Ishikawa (cell line): Measurements from ENCODE around the gene CSF1.

Experiments used
- CEBPB ChIP-seq: IDR thresholded peaks from 2 replicates; pipeline ENCODE4 v1.6.1; 2012
- CREB1 ChIP-seq: IDR thresholded peaks from 2 replicates; pipeline ENCODE4 v1.6.1; 2012; ENCODE audit warnings: low read depth
- EGR1 ChIP-seq: IDR thresholded peaks from 2 replicates; pipeline ENCODE4 v1.6.1; 2012
- EP300 ChIP-seq: IDR thresholded peaks from 2 replicates; pipeline ENCODE4 v1.6.1; 2012; ENCODE audit warnings: borderline replicate concordance
- FOXM1 ChIP-seq: IDR thresholded peaks from 2 replicates; pipeline ENCODE4 v1.6.1; 2012; ENCODE audit warnings: low read depth, borderline replicate concordance
- NFIC ChIP-seq: IDR thresholded peaks from 2 replicates; pipeline ENCODE4 v1.6.1; 2012
- RAD21 ChIP-seq: IDR thresholded peaks from 2 replicates; pipeline ENCODE4 v1.6.1; 2012; ENCODE audit warnings: low read depth
- TAF1 ChIP-seq: IDR thresholded peaks from 2 replicates; pipeline ENCODE4 v1.6.1; 2012; ENCODE audit warnings: low read depth, mild to moderate bottlenecking
- TCF12 ChIP-seq: IDR thresholded peaks from 2 replicates; pipeline ENCODE4 v1.6.1; 2012; ENCODE audit warnings: low read depth
- TEAD4 ChIP-seq: IDR thresholded peaks from 2 replicates; pipeline ENCODE4 v1.6.1; 2012
- YY1 ChIP-seq: IDR thresholded peaks from 2 replicates; pipeline ENCODE4 v1.6.1; 2012; ENCODE audit warnings: low read depth
- ZBTB7A ChIP-seq: IDR thresholded peaks from 2 replicates; pipeline ENCODE4 v1.6.1; 2012; ENCODE audit warnings: low read depth
- TF ChIP-seq, protein P1 (sequence below): IDR thresholded peaks from 2 replicates; pipeline ENCODE4 v1.6.1; 2012
- TF ChIP-seq, protein P2 (sequence below): IDR thresholded peaks from 2 replicates; pipeline ENCODE4 v1.6.1; 2012
- TF ChIP-seq, protein P3 (sequence below): IDR thresholded peaks from 2 replicates; pipeline ENCODE4 v1.6.1; 2012; ENCODE audit warnings: low read depth, mild to moderate bottlenecking

The CSF1 gene

DNA sequence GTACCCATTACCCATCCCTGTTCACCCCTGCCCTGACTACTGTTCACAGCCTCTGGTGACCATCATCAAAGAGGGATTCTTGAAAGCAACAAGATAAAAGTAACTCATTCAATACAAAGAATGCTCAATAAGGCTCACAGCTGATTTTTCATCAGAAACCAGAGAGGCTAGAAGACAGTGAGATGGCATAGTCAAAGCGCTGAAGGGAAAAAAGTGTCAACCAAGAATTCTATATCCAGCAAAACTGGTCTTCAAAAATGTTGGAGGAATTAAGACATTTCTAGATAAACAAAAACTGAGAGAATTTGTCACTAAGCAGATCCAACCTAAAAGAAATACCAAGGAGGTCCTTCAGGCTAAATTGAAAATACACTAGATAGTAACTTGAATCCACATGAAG lies 27.1 kb downstream of the CSF1 start:
- TF ChIP-seq, protein P1, sequence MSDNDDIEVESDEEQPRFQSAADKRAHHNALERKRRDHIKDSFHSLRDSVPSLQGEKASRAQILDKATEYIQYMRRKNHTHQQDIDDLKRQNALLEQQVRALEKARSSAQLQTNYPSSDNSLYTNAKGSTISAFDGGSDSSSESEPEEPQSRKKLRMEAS: no peak
- no peak for TF ChIP-seq EGR1
- no peak for TF ChIP-seq CREB1
- TF ChIP-seq TCF12: no peak
- no peak for TF ChIP-seq CEBPB
- no peak for TF ChIP-seq TEAD4

DNA sequence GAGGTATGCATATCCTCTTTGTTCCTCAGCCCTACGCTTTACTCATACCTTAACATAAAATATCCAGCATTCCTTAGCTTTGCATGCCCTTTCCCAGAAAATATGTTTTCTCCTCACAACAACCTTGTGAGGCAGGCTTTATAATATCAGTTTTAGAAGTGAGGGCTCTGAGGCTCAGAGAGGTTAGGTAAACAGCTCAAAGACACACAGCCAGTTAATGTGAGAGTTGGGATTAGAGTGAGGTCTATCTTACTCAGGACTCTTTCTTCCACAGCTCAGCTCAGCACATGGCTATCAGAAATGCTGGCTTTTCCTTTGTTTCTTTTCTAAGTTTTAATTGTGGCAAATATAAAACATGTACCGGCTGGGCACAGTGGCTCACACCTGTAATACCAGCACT lies 27.9 kb downstream of the CSF1 start:
- no peak for TF ChIP-seq CEBPB
- no peak for TF ChIP-seq FOXM1
- TF ChIP-seq TEAD4: no peak
- no peak for TF ChIP-seq YY1
- TF ChIP-seq, protein P2, sequence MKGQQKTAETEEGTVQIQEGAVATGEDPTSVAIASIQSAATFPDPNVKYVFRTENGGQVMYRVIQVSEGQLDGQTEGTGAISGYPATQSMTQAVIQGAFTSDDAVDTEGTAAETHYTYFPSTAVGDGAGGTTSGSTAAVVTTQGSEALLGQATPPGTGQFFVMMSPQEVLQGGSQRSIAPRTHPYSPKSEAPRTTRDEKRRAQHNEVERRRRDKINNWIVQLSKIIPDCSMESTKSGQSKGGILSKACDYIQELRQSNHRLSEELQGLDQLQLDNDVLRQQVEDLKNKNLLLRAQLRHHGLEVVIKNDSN: no peak
- TF ChIP-seq, protein P1: no peak
- no peak for TF ChIP-seq EGR1
- TF ChIP-seq, protein P3, sequence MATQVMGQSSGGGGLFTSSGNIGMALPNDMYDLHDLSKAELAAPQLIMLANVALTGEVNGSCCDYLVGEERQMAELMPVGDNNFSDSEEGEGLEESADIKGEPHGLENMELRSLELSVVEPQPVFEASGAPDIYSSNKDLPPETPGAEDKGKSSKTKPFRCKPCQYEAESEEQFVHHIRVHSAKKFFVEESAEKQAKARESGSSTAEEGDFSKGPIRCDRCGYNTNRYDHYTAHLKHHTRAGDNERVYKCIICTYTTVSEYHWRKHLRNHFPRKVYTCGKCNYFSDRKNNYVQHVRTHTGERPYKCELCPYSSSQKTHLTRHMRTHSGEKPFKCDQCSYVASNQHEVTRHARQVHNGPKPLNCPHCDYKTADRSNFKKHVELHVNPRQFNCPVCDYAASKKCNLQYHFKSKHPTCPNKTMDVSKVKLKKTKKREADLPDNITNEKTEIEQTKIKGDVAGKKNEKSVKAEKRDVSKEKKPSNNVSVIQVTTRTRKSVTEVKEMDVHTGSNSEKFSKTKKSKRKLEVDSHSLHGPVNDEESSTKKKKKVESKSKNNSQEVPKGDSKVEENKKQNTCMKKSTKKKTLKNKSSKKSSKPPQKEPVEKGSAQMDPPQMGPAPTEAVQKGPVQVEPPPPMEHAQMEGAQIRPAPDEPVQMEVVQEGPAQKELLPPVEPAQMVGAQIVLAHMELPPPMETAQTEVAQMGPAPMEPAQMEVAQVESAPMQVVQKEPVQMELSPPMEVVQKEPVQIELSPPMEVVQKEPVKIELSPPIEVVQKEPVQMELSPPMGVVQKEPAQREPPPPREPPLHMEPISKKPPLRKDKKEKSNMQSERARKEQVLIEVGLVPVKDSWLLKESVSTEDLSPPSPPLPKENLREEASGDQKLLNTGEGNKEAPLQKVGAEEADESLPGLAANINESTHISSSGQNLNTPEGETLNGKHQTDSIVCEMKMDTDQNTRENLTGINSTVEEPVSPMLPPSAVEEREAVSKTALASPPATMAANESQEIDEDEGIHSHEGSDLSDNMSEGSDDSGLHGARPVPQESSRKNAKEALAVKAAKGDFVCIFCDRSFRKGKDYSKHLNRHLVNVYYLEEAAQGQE: no peak
- no peak for TF ChIP-seq TAF1
- no peak for TF ChIP-seq RAD21
- no peak for TF ChIP-seq TCF12
- TF ChIP-seq NFIC: no peak
- TF ChIP-seq ZBTB7A: no peak
- no peak for TF ChIP-seq CREB1
- no peak for TF ChIP-seq EP300

DNA sequence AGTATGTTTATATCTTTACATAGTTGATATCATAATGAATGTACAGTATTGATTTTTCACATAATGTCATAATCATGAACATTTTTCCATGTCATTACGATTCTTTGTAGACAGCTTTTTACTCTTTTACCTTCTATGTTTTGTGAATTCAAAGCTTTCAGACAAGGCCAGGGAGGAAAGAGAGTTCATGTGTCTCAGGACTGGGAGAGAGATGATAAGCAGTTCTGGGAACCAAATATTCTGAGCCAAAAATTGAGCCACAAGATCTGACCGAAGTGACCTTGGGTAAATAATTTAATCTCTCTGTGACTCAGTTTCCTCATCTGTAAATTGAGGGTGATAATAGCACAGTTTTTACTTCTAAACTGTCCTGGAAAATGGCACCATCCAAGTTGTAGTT lies 31.8 kb downstream of the CSF1 start:
- no peak for TF ChIP-seq TCF12
- TF ChIP-seq EGR1: no peak
- no peak for TF ChIP-seq YY1
- no peak for TF ChIP-seq EP300

DNA sequence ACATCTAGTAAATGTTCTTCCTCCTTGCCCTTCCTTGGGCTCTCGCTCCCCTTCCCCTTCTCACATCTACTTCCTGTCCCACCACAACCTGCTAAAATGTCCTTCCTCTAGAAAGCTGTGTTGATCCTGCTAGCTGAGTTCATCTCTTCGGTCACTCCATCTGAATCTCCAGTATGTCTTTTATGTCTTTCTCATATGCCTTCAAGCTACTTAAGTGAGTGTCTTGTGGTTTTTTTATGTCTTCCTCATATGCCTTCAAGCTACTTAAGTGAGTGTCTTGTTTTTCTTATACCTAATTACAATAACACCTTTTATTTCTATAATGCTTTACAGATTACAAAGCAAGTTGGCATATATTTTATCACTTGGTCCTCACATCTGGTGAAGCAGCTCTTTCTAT lies 33.9 kb downstream of the CSF1 start:
- no peak for TF ChIP-seq CREB1
- TF ChIP-seq EP300: no peak

DNA sequence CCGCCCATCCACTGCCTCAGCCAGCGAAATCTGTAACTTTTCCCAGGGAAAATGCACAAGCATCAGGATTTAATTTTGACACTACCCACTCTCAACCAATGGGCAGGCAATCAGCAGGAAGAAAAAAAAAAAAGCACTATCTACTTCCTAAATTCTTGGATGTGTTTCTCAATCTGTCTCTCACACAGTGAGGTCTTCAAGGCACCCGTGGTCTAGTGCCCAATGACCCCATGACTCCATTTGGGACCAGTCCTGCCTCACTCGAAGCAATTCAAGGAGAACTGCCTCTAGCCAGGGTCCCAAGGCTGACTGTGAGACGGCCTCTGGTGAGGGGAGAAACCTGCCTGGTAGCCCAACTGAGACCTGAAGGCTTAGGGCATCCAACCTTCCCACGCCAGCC lies 35.9 kb downstream of the CSF1 start:
- TF ChIP-seq CREB1: no peak

DNA sequence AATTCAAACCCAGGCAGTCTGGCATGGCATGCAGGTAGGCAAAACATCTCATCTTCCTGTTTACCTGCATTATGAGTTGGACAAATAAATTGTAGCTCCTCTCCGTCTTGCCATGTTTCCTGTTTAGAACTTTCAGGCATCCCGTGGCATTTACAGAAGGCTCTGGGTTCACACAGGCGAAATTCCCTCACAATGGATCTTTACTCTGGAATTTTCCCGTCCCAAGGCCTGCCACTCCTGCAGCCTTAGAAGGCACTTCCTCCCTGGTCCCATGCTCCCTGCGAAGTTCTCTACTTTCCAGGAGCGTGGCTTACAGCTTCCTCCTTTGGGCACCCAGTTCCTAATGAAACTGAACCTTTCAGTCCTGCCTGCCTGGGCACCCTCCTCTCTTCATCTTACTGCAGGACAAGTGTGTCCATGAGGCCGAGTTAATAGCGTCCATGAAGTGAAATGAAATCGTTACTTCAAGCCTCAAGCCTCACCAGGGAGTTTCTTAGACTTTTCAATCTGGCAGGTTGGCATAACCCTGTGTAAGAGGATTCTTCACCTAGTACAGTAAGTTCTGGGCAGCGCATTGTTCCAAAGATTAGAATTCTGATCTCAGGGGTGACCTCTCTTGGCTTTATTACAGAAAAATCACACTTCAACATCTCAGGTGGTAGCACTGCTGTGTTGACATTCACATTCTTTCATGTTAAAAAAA lies 37.1 kb downstream of the CSF1 start:
- no peak for TF ChIP-seq EP300
- no peak for TF ChIP-seq EGR1
- TF ChIP-seq, protein P1: no peak
- no peak for TF ChIP-seq CREB1
- TF ChIP-seq, protein P3: no peak
- TF ChIP-seq FOXM1: no peak
- TF ChIP-seq, protein P2: no peak
- no peak for TF ChIP-seq TCF12
- TF ChIP-seq YY1: no peak

DNA sequence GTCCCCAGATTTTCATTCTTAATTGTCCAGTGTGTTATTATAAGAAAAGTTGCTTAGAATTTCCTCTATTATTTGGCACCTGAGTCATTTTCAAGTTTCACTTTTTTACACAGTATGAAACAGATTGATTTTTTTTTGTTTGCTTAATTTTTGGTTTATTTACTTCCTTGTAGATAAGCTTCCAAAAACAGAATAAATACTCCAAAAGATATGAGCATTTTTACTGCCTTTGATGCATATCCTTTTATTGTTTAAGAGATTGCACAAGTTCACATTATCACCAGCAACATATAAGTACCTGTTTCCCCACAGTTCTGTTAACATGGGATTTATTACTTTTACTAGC lies 37.6 kb downstream of the CSF1 start:
- no peak for TF ChIP-seq EP300
- TF ChIP-seq YY1: no peak
- TF ChIP-seq, protein P3: no peak
- TF ChIP-seq EGR1: no peak
- no peak for TF ChIP-seq RAD21
- no peak for TF ChIP-seq CREB1
- no peak for TF ChIP-seq TCF12
- TF ChIP-seq NFIC: no peak
- TF ChIP-seq, protein P2: no peak
- TF ChIP-seq TAF1: no peak
- TF ChIP-seq TEAD4: no peak
- TF ChIP-seq, protein P1: no peak
- no peak for TF ChIP-seq ZBTB7A
- no peak for TF ChIP-seq FOXM1
- TF ChIP-seq CEBPB: no peak
